H1 (cell line): ENCODE measurements around the gene AHI1. TPM values are rescaled to one million over a fixed set of nuclear protein-coding genes. Genes with fewer than 3 reads are reported as not detected.

ENCODE experiments used
- ATF3 ChIP-seq: IDR thresholded peaks from 2 replicates; pipeline ENCODE4 v1.6.1; 2011; ENCODE audit warnings: low read depth, mild to moderate bottlenecking, low read length; ENCODE audit not compliant: insufficient read depth
- EP300 ChIP-seq, 2 experiments: IDR thresholded peaks; 1 replicate in 1 of 2; 2 replicates in 1 of 2; pipeline ENCODE4 v1.6.1; 2011 to 2012; ENCODE audit warnings: low read depth in 2 of 2, low read length in 2 of 2, mild to moderate bottlenecking in 2 of 2, borderline replicate concordance in 1 of 2, inconsistent platforms in 1 of 2, moderate library complexity in 1 of 2
- FOSL1 ChIP-seq: IDR thresholded peaks from 2 replicates; pipeline ENCODE4 v1.6.1; 2011; ENCODE audit warnings: mild to moderate bottlenecking, low read depth, low read length, moderate library complexity; ENCODE audit not compliant: insufficient read depth
- NANOG ChIP-seq: IDR thresholded peaks from 2 replicates; pipeline ENCODE4 v1.6.1; 2011; ENCODE audit warnings: low read length, low read depth, mild to moderate bottlenecking, inconsistent platforms; ENCODE audit not compliant: insufficient read depth, poor library complexity, severe bottlenecking
- RFX5 ChIP-seq: IDR thresholded peaks from 2 replicates; pipeline ENCODE4 v1.6.1; 2011; ENCODE audit warnings: low read depth, low read length, improper control_type of control experiment, borderline replicate concordance
- SIN3A ChIP-seq, 2 experiments: IDR thresholded peaks in 1 of 2; conservative IDR thresholded peaks in 1 of 2; 2 replicates each; pipeline ENCODE4 v1.6.1; 2011 to 2012; ENCODE audit warnings: low read length in 2 of 2, improper control_type of control experiment in 1 of 2, low read depth in 1 of 2, mild to moderate bottlenecking in 1 of 2
- YY1 ChIP-seq: IDR thresholded peaks from 2 replicates; pipeline ENCODE4 v1.6.1; 2011; ENCODE audit warnings: low read depth, mild to moderate bottlenecking, low read length
- polyA plus RNA-seq, 7 experiments: library from polyadenylated mRNA; depleted of rRNA in 3 of 7; stranded (reverse) in 5 of 7; unstranded in 2 of 7; fragments of >200 nt in 5 of 7; fragments of 200-250 nt in 2 of 7; gene quantifications; 1 replicate in 5 of 7; 2 replicates in 1 of 7; 4 replicates in 1 of 7; pipeline versions ENCODE4 v1.2.1 to v1.2.3, GENCODE V29; 2011 to 2013; ENCODE audit warnings: missing spikeins in 2 of 7, mixed read lengths in 2 of 7
- total RNA-seq: library from RNA; stranded (reverse); fragmentation: NEBNext Ultra II Directional; extraction: Animal tissue kit (Norgen Biotek cat#: 25700); gene quantifications from 2 replicates; pipeline ENCODE4 v1.2.1, GENCODE V29; 2021

AHI1 gene
- total and polyA plus RNA-seq, 2 of the 8 experiments (the other 6 are each of a cell fraction or from before 2014, with no cell fraction given), result 4.2 to 19.6 TPM

- no peak for TF ChIP-seq SIN3A (conservative IDR thresholded peaks at IDR 0.05 in 1 of 2, IDR thresholded peaks at IDR 0.05 in 1 of 2; ENCODE audit: low read depth in 1 of 2, low read length in 2 of 2)
- no peak for TF ChIP-seq RFX5
- no peak for TF ChIP-seq EP300 (IDR thresholded peaks at IDR 0.05; ENCODE audit: borderline replicate concordance in 1 of 2, low read depth in 2 of 2, low read length in 2 of 2)
- TF ChIP-seq YY1, result no peak
- no peak for TF ChIP-seq FOSL1
- TF ChIP-seq NANOG, result no peak
- TF ChIP-seq ATF3, result no peak
Observed at GRCh38 chr6:135244805-135245204, 252.7 kb downstream of the AHI1 start (continued).
